ENCODE measurements around the gene ADPRHL1.

Gene ADPRHL1

DNA sequence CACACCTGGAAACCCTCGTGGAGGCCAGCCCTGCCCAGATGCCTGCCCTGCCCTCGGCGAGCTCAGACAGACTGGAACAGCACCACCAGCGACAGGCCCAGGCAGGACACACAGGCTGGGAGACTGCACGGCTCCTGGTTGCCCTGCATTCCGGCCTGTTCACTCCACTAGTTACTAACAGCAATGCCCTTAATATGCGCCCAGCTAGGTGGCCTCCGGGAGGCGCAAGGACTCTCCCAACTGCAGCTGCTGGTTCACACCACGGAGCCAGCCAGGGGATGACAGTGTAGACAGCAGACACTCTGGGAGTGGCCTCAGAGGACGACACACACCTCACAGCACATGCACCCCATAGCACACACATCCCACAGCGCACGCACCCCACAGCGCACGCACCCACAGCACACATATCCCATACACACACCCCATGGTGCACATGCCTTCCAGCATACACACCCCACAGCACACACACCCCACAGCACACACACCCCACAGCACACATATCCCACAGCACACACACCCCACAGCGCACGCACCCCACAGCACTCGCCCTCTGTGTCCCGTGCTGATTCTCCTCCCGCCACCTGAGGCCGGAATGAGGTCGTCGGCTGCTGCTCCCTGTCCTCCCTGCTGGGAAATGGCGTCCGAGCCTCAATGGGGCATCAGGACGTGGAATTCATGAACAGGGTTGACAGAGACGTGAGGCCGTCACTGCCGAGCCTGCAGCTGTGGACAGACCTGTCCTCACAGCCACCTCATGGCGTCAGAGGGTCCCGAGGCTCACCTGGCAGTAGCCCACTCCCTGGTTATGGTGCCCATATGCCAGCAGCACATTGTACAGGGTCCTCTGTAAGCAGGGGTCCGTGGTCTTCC is 103.0 kb downstream of the ADPRHL1 start:
- TF ChIP-seq, protein P1, sequence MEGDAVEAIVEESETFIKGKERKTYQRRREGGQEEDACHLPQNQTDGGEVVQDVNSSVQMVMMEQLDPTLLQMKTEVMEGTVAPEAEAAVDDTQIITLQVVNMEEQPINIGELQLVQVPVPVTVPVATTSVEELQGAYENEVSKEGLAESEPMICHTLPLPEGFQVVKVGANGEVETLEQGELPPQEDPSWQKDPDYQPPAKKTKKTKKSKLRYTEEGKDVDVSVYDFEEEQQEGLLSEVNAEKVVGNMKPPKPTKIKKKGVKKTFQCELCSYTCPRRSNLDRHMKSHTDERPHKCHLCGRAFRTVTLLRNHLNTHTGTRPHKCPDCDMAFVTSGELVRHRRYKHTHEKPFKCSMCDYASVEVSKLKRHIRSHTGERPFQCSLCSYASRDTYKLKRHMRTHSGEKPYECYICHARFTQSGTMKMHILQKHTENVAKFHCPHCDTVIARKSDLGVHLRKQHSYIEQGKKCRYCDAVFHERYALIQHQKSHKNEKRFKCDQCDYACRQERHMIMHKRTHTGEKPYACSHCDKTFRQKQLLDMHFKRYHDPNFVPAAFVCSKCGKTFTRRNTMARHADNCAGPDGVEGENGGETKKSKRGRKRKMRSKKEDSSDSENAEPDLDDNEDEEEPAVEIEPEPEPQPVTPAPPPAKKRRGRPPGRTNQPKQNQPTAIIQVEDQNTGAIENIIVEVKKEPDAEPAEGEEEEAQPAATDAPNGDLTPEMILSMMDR (IDR thresholded peaks at IDR 0.05): no peak
- TF ChIP-seq ZFX (IDR thresholded peaks at IDR 0.05; ENCODE audit: borderline replicate concordance): no peak
- no peak overlapping the region for H3K27ac ChIP-seq

Data from 22Rv1 (cell line).